GM12892 (cell line): ENCODE data around the gene TFAP2E.
"Not testable (repeated sequence)": the region's sequence is repeated elsewhere in the genome, so short reads cannot be mapped to it uniquely, and the experiment has no call there.

Experiments used
- POLR2A ChIP-seq: IDR thresholded peaks from 2 replicates; pipeline ENCODE4 v1.6.1; 2011; ENCODE audit warnings: low read depth, low read length, control low read depth
- POLR2AphosphoS5 ChIP-seq: IDR thresholded peaks from 2 replicates; pipeline ENCODE4 v1.6.1; 2011; ENCODE audit warnings: low read depth, low read length, control low read depth
- TAF1 ChIP-seq: IDR thresholded peaks from 2 replicates; pipeline ENCODE4 v1.6.1; 2011; ENCODE audit warnings: low read depth, mild to moderate bottlenecking, control low read depth, low read length, borderline replicate concordance

GRCh38 chr1:35581621-35582020 is 8.5 kb downstream of the TFAP2E start:
- not testable (repeated sequence) for TF ChIP-seq POLR2AphosphoS5, POLR2A, TAF1
